ENCODE results near the gene ADGRE1.

The ADGRE1 gene

DNA sequence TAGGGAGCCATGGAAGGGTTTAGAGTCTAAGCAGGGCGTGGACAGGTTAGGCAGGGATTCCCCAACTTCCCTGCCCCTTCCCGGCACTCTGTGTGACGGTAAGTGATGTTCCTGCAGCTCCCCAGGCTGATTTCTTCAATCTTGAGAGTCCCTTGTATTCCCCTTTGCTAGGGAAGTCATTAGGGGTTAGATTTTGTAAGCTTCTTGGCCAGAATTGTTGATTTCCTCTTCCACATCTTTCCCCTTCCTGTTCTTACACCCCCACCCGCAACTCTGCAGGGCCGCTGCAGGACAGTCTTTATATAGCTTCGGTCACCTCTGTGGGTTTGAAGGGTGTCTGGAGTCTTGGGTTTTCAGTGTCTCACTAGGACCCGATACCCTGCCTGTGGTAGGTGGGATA lies 10.6 kb upstream of the ADGRE1 start:
- Histone ChIP-seq H2AK5ac (ENCODE audit: low read length) (no peak overlapping the region), H3K9me3 (ENCODE audit: insufficient read depth, low read depth, low read length) (peaks cover 29% of the 10 kb centered on the region), H3K79me2 (ENCODE audit: control insufficient read depth, insufficient read depth, low read length, poor library complexity) (no peaks in the 10 kb centered on the region), H3K23ac (ENCODE audit: low read length) (no peak overlapping the region), H2BK5ac (ENCODE audit: low read depth, low read length, poor library complexity) (no peak overlapping the region), H3K36me3 (ENCODE audit: control insufficient read depth in 1 of 2, insufficient read depth in 2 of 2, low read length in 2 of 2) (no peaks in the 10 kb centered on the region), H4K12ac (ENCODE audit: low read depth, low read length) (no peak overlapping the region), H3K9ac (ENCODE audit: low read length) (no peak overlapping the region), H3K4me2 (ENCODE audit: low read length) (no peak overlapping the region), H3K27me3 (ENCODE audit: insufficient read depth, low read length) (no peaks in the 10 kb centered on the region), H3K4me3 (ENCODE audit: low read depth, low read length) (no peak overlapping the region), H3K79me1 (ENCODE audit: low read length) (no peaks in the 10 kb centered on the region), H3K14ac (ENCODE audit: low read length) (no peak overlapping the region), H3K4me1 (ENCODE audit: control insufficient read depth in 1 of 2, insufficient read depth in 2 of 2, low read length in 2 of 2) (no peaks in the 10 kb centered on the region), H3K4ac (ENCODE audit: low read depth, low read length) (no peak overlapping the region), H4K91ac (ENCODE audit: low read depth, low read length) (no peak overlapping the region), H3K27ac (ENCODE audit: low read depth, low read length) (no peak overlapping the region), H2AFZ (ENCODE audit: insufficient read depth, low read length, poor library complexity) (no peak overlapping the region), H3K18ac (ENCODE audit: low read length) (no peak overlapping the region), H4K8ac (ENCODE audit: low read depth, low read length) (no peak overlapping the region), H2BK12ac (ENCODE audit: low read length) (no peak overlapping the region), H2BK120ac (ENCODE audit: insufficient read depth, low read length, poor library complexity) (no peak overlapping the region)
- DNase-seq, result no peak
- WGBS (ENCODE audit: extremely low coverage, insufficient coverage, insufficient read length), result no CpG with 5 or more reads among the region's 7 CpGs

DNA sequence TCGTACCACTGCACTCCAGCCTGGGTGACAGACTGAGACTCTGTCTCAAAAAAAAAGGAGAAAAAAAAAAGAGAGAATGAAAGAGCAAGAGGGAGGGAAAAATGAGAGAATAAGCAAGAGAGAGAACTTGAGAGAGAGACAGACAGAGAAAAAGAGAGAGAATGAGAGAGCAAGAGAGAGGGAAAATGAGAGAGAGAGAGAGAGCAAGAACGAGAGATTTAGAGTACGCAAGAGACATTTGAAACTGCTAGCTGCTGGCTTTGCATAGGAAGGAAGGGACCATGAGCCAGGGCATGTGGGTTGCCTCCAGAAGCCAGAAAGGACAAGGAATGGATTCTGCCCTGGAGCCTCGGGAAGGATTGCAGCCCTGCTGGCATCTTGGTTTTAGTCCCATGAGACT lies 9.6 kb upstream of the ADGRE1 start:
- no peak overlapping the region for H3K27ac ChIP-seq (ENCODE audit: low read depth, low read length)
- no peak overlapping the region for H3K4ac ChIP-seq (ENCODE audit: low read depth, low read length)
- no peaks in the 10 kb centered on the region for H3K79me2 ChIP-seq (ENCODE audit: control insufficient read depth, insufficient read depth, low read length, poor library complexity)
- no peak overlapping the region for H2BK120ac ChIP-seq (ENCODE audit: insufficient read depth, low read length, poor library complexity)
- no peaks in the 10 kb centered on the region for H3K27me3 ChIP-seq (ENCODE audit: insufficient read depth, low read length)
- H4K91ac ChIP-seq (ENCODE audit: low read depth, low read length), result no peak overlapping the region
- no peak overlapping the region for H3K9ac ChIP-seq (ENCODE audit: low read length)
- H3K4me2 ChIP-seq (ENCODE audit: low read length), result no peak overlapping the region
- no peak overlapping the region for H3K23ac ChIP-seq (ENCODE audit: low read length)
- no peak overlapping the region for H4K8ac ChIP-seq (ENCODE audit: low read depth, low read length)
- H3K79me1 ChIP-seq (ENCODE audit: low read length), result no peaks in the 10 kb centered on the region
- H3K36me3 ChIP-seq (ENCODE audit: control insufficient read depth in 1 of 2, insufficient read depth in 2 of 2, low read length in 2 of 2), result no peaks in the 10 kb centered on the region
- no peak overlapping the region for H2AK5ac ChIP-seq (ENCODE audit: low read length)
- peaks cover 35% of the 10 kb centered on the region for H3K9me3 ChIP-seq (ENCODE audit: insufficient read depth, low read depth, low read length)
- no peaks in the 10 kb centered on the region for H3K4me1 ChIP-seq (ENCODE audit: control insufficient read depth in 1 of 2, insufficient read depth in 2 of 2, low read length in 2 of 2)
- no peak overlapping the region for H2AFZ ChIP-seq (ENCODE audit: insufficient read depth, low read length, poor library complexity)
- H3K4me3 ChIP-seq (ENCODE audit: low read depth, low read length), result no peak overlapping the region
- no CpG with 5 or more reads among the region's 4 CpGs for WGBS (ENCODE audit: extremely low coverage, insufficient coverage, insufficient read length)
- H2BK5ac ChIP-seq (ENCODE audit: low read depth, low read length, poor library complexity), result no peak overlapping the region
- no peak overlapping the region for H3K18ac ChIP-seq (ENCODE audit: low read length)
- no peak overlapping the region for H4K12ac ChIP-seq (ENCODE audit: low read depth, low read length)
- H2BK12ac ChIP-seq (ENCODE audit: low read length), result no peak overlapping the region
- no peak overlapping the region for H3K14ac ChIP-seq (ENCODE audit: low read length)
- no peak for DNase-seq

- Histone ChIP-seq H2AK5ac (ENCODE audit: low read length) (no peak overlapping the region), H3K4me2 (ENCODE audit: low read length) (no peak overlapping the region), H2BK120ac (ENCODE audit: insufficient read depth, low read length, poor library complexity) (no peak overlapping the region), H3K4ac (ENCODE audit: low read depth, low read length) (no peak overlapping the region), H2BK5ac (ENCODE audit: low read depth, low read length, poor library complexity) (no peak overlapping the region), H3K9ac (ENCODE audit: low read length) (no peak overlapping the region), H3K79me1 (ENCODE audit: low read length) (no peaks in the 10 kb centered on the region), H4K12ac (ENCODE audit: low read depth, low read length) (no peak overlapping the region), H3K27me3 (ENCODE audit: insufficient read depth, low read length) (no peaks in the 10 kb centered on the region), H3K36me3 (ENCODE audit: control insufficient read depth in 1 of 2, insufficient read depth in 2 of 2, low read length in 2 of 2) (no peaks in the 10 kb centered on the region), H3K4me3 (ENCODE audit: low read depth, low read length) (no peak overlapping the region), H4K91ac (ENCODE audit: low read depth, low read length) (no peak overlapping the region), H2AFZ (ENCODE audit: insufficient read depth, low read length, poor library complexity) (no peak overlapping the region), H3K18ac (ENCODE audit: low read length) (no peak overlapping the region), H4K8ac (ENCODE audit: low read depth, low read length) (no peak overlapping the region), H3K9me3 (ENCODE audit: insufficient read depth, low read depth, low read length) (peaks cover 14% of the 10 kb centered on the region), H3K14ac (ENCODE audit: low read length) (no peak overlapping the region), H3K27ac (ENCODE audit: low read depth, low read length) (no peak overlapping the region), H2BK12ac (ENCODE audit: low read length) (no peak overlapping the region), H3K79me2 (ENCODE audit: control insufficient read depth, insufficient read depth, low read length, poor library complexity) (no peaks in the 10 kb centered on the region), H3K4me1 (ENCODE audit: control insufficient read depth in 1 of 2, insufficient read depth in 2 of 2, low read length in 2 of 2) (no peaks in the 10 kb centered on the region), H3K23ac (ENCODE audit: low read length) (no peak overlapping the region)
- DNase-seq, result no peak
- WGBS (ENCODE audit: extremely low coverage, insufficient coverage, insufficient read length), result no CpG with 5 or more reads among the region's 7 CpGs
Observed at GRCh38 chr19:6886277-6886897, 992 bp upstream of the ADGRE1 start.

DNA sequence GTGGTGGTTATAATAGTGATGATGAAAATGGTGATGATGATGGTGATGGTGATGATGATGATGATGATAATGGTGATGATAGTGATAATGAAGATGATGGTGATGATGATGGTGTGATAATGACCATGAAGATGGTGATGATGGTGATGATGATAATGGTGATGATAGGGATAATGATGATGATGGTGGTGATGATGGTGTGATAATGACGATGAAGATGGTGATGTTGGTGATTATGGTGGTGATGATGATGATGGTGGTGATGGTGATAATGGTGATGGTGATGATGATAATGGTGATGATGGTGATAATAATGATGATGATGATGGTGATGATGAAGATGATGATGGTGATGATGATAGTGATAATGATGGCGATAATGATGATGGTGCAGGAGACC lies 1.6 kb downstream of the ADGRE1 start:
- H3K18ac ChIP-seq (ENCODE audit: low read length), result no peak overlapping the region
- no peak overlapping the region for H3K14ac ChIP-seq (ENCODE audit: low read length)
- no peak overlapping the region for H2BK120ac ChIP-seq (ENCODE audit: insufficient read depth, low read length, poor library complexity)
- H3K4me1 ChIP-seq (ENCODE audit: control insufficient read depth in 1 of 2, insufficient read depth in 2 of 2, low read length in 2 of 2), result no peaks in the 10 kb centered on the region
- no peak overlapping the region for H3K4ac ChIP-seq (ENCODE audit: low read depth, low read length)
- no peak overlapping the region for H4K91ac ChIP-seq (ENCODE audit: low read depth, low read length)
- no peaks in the 10 kb centered on the region for H3K36me3 ChIP-seq (ENCODE audit: control insufficient read depth in 1 of 2, insufficient read depth in 2 of 2, low read length in 2 of 2)
- H2AFZ ChIP-seq (ENCODE audit: insufficient read depth, low read length, poor library complexity), result no peak overlapping the region
- no peak for DNase-seq
- H3K4me3 ChIP-seq (ENCODE audit: low read depth, low read length), result no peak overlapping the region
- H2BK12ac ChIP-seq (ENCODE audit: low read length), result no peak overlapping the region
- no peak overlapping the region for H3K23ac ChIP-seq (ENCODE audit: low read length)
- 100% methylated on average over 1 of the region's 2 CpGs for WGBS (ENCODE audit: extremely low coverage, insufficient coverage, insufficient read length)
- no peak overlapping the region for H4K8ac ChIP-seq (ENCODE audit: low read depth, low read length)
- no peak overlapping the region for H3K4me2 ChIP-seq (ENCODE audit: low read length)
- no peak overlapping the region for H2AK5ac ChIP-seq (ENCODE audit: low read length)
- no peak overlapping the region for H4K12ac ChIP-seq (ENCODE audit: low read depth, low read length)
- no peaks in the 10 kb centered on the region for H3K79me1 ChIP-seq (ENCODE audit: low read length)
- no peak overlapping the region for H3K9ac ChIP-seq (ENCODE audit: low read length)
- H3K79me2 ChIP-seq (ENCODE audit: control insufficient read depth, insufficient read depth, low read length, poor library complexity), result no peaks in the 10 kb centered on the region
- H3K9me3 ChIP-seq (ENCODE audit: insufficient read depth, low read depth, low read length), result peaks cover 7% of the 10 kb centered on the region
- H3K27me3 ChIP-seq (ENCODE audit: insufficient read depth, low read length), result no peaks in the 10 kb centered on the region
- no peak overlapping the region for H3K27ac ChIP-seq (ENCODE audit: low read depth, low read length)
- H2BK5ac ChIP-seq (ENCODE audit: low read depth, low read length, poor library complexity), result no peak overlapping the region
